Skeletal muscle satellite cell (primary cell): ENCODE results near the gene ACKR2.

ENCODE experiments used
- H3K27me3 ChIP-seq: 2 replicates; pipeline ENCODE4 v1.7.0; 2013; ENCODE audit warnings: low read length; ENCODE audit not compliant: control insufficient read depth, insufficient read depth
- H3K36me3 ChIP-seq: 2 replicates; pipeline ENCODE4 v1.7.0; 2013; ENCODE audit warnings: mild to moderate bottlenecking, control low read depth, low read length; ENCODE audit not compliant: insufficient read depth
- H3K4me1 ChIP-seq: 2 replicates; pipeline ENCODE4 v1.7.0; 2013; ENCODE audit warnings: low read length; ENCODE audit not compliant: control insufficient read depth, insufficient read depth
- H3K4me2 ChIP-seq: 2 replicates; pipeline ENCODE4 v1.7.0; 2013; ENCODE audit warnings: mild to moderate bottlenecking, low read length
- H3K4me3 ChIP-seq: 2 replicates; pipeline ENCODE4 v1.7.0; 2013; ENCODE audit warnings: low read length
- H3K9ac ChIP-seq: 2 replicates; pipeline ENCODE4 v1.7.0; 2013; ENCODE audit warnings: mild to moderate bottlenecking, low read depth, low read length, moderate library complexity
- H3K9me3 ChIP-seq: replicated peaks from 2 replicates; pipeline ENCODE4 v1.7.0; 2013; ENCODE audit warnings: mild to moderate bottlenecking, control low read depth, low read length

The ACKR2 gene

GRCh38 chr3:42898896-42899675 lies 89.8 kb downstream of the ACKR2 start:
- Histone ChIP-seq H3K27me3 (peaks cover 17% of the 10 kb centered on the region), H3K9ac (no peak overlapping the region), H3K36me3 (no peaks in the 10 kb centered on the region), H3K4me1 (no peaks in the 10 kb centered on the region), H3K4me2 (no peak overlapping the region), H3K4me3 (no peak overlapping the region), H3K9me3 (no peaks in the 10 kb centered on the region)

DNA sequence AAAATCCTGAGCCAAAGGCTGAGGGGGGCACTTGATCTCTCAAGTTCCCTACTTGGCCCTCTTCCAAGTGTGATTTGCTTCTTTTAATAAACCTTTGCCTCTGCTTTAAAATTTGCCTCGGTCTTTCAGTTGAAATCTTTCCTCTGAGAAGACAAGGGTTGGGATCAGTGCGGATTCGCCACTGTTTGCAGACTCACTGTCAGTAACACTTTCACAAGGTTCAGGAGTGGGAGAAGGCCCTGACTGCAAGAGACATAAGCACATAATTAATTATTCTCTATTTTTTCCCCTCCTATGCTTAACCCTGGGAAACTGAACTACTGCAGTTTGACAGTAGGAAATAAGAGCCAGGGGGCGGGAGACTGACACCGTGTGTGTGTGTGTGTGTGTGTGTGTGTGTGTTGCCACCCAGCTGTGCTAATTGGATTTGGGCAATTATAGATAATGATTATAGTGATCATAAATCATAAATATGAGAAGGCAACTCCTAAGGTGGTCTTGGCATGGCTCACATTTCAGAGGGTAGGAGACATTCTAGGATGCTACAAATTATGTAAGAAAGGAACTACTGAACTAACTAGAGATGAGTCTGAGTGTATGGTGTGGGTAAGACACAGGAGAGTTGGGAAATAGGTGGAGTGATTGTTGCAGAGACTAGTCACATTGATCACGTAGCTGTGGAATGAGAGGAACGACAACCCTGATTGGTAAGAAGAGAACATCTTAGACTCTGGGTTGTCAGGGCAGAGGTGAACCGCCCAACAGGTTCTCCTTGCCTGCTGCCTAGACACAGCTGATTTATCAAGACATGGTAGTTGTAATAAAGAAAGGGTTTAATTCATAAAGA lies 91.2 kb downstream of the ACKR2 start:
- Histone ChIP-seq H3K36me3 (no peaks in the 10 kb centered on the region), H3K9ac (no peak overlapping the region), H3K4me3 (no peak overlapping the region), H3K4me2 (no peak overlapping the region), H3K9me3 (no peaks in the 10 kb centered on the region), H3K27me3 (peaks cover 29% of the 10 kb centered on the region), H3K4me1 (no peaks in the 10 kb centered on the region)

DNA sequence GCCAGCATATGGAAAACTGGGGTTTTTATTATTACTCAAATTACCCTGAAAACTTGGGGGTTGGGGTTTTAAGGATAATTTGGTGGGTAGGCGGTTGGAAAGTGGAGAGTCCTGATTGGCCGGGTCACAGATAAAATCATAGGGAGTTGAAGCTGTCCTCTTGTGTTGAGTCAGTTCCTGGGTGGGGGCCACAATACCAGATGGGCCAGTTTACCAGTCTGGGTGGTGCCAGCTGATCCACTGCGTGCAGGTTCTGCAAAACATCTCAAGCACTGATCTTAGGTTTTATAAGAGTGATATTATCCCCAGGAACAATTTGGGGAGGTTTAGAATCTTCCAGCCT lies 91.8 kb downstream of the ACKR2 start:
- H3K9ac ChIP-seq: no peak overlapping the region
- no peak overlapping the region for H3K4me2 ChIP-seq
- no peaks in the 10 kb centered on the region for H3K36me3 ChIP-seq
- H3K4me3 ChIP-seq: no peak overlapping the region
- H3K27me3 ChIP-seq: peaks cover 34% of the 10 kb centered on the region
- H3K9me3 ChIP-seq: no peaks in the 10 kb centered on the region
- no peaks in the 10 kb centered on the region for H3K4me1 ChIP-seq

- peaks cover 46% of the 10 kb centered on the region for H3K27me3 ChIP-seq
- H3K36me3 ChIP-seq: no peaks in the 10 kb centered on the region
- H3K4me2 ChIP-seq: no peak overlapping the region
- peaks cover 6% of the 10 kb centered on the region for H3K4me1 ChIP-seq
- no peaks in the 10 kb centered on the region for H3K9me3 ChIP-seq
- no peak overlapping the region for H3K9ac ChIP-seq
- H3K4me3 ChIP-seq: no peak overlapping the region
These were observed 93.0 kb downstream of the ACKR2 start for GRCh38 chr3:42902257-42902656.

- no peak overlapping the region for H3K4me2 ChIP-seq
- no peak overlapping the region for H3K9ac ChIP-seq
- peaks cover 40% of the 10 kb centered on the region for H3K27me3 ChIP-seq
- no peak overlapping the region for H3K4me3 ChIP-seq
- H3K36me3 ChIP-seq: no peaks in the 10 kb centered on the region
- peaks cover 6% of the 10 kb centered on the region for H3K4me1 ChIP-seq
- H3K9me3 ChIP-seq: no peaks in the 10 kb centered on the region
These were observed 94.8 kb downstream of the ACKR2 start for GRCh38 chr3:42904076-42904475.

DNA sequence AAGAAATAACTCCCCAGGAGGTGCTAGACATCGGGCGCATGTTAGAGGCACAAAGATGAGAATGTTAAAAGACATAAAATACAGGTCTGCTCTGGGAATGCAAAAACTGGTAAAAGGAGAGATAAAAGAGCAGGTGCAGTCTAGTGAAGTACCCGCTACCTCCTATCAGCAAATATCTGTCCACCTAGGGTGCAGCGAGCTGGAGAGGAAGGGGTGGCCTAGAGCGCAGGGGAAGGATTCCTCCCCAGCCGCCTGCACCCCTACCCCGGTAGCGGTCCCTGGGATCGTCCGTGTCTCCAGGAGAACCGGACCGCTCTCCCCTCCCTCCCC lies 96.5 kb downstream of the ACKR2 start:
- Histone ChIP-seq H3K27me3 (peaks cover 40% of the 10 kb centered on the region), H3K4me2 (peak overlapping the region; percentile 84), H3K9ac (peak overlapping the region; percentile 75), H3K4me3 (peak overlapping the region; percentile 70), H3K4me1 (peaks cover 6% of the 10 kb centered on the region), H3K36me3 (no peaks in the 10 kb centered on the region), H3K9me3 (no peaks in the 10 kb centered on the region)

DNA sequence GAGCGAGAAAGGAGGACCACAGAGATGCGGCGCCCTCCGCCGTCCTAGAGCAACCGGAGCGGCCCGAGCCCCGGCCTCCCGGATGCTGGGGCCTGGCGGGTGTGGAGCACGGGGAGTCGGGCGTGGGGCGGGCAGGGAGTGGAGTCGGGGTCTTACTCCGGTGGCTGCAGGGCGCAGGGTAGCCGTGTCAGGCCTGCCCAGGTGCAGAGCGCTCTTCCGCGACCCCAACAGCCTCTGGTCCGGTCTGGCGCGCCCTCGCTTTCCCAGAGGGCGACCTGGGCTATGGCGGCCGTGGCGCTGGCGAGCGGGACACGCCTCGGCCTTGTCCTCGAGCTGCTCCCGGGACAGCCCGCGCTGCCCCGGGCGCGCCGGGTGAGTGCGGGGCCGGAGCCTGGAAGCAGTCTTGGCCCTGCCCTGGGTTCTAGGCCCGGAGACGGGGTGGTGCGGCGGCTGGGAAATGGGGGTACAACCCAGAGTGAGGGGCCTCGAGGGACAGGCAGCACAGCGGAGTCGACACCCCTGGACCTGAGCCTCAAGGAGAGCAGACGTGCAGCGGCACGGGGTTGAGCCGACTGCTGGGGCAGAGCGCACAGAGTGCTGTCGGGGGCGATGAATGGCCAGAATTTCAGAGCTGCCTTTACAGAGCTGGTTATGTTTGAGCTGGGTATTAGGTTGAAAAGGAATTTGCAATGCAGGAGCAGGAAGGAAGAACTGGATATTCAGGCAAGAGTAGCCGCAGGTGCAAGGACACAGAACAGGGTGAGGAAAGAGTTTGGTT lies 97.0 kb downstream of the ACKR2 start, which contains the start of gene ZNF662:
TSS of gene ZNF662 (plus strand) at position 73 of the 778 bp plus-strand sequence. CDS start 1,973 bp downstream, outside the sequence.
- Histone ChIP-seq H3K4me1 (peaks cover 6% of the 10 kb centered on the region), H3K9me3 (no peaks in the 10 kb centered on the region), H3K36me3 (no peaks in the 10 kb centered on the region), H3K9ac (peak within 1 kb of the TSS; percentile 75), H3K4me2 (peak within 1 kb of the TSS; percentile 84), H3K27me3 (peaks cover 40% of the 10 kb centered on the region), H3K4me3 (peak within 1 kb of the TSS; percentile 70)

GRCh38 chr3:42906848-42907183 lies 97.6 kb downstream of the ACKR2 start:
- peaks cover 6% of the 10 kb centered on the region for H3K4me1 ChIP-seq
- peaks cover 37% of the 10 kb centered on the region for H3K27me3 ChIP-seq
- peak overlapping the region; percentile 75 for H3K9ac ChIP-seq
- H3K4me2 ChIP-seq: peak overlapping the region; percentile 84
- H3K9me3 ChIP-seq: no peaks in the 10 kb centered on the region
- peak overlapping the region; percentile 70 for H3K4me3 ChIP-seq
- H3K36me3 ChIP-seq: no peaks in the 10 kb centered on the region

- Histone ChIP-seq H3K27me3 (peaks cover 33% of the 10 kb centered on the region), H3K4me3 (no peak overlapping the region), H3K4me2 (no peak overlapping the region), H3K4me1 (peaks cover 6% of the 10 kb centered on the region), H3K36me3 (no peaks in the 10 kb centered on the region), H3K9me3 (no peaks in the 10 kb centered on the region), H3K9ac (no peak overlapping the region)
These were observed 99.4 kb downstream of the ACKR2 start for GRCh38 chr3:42908675-42909074.

GRCh38 chr3:42911551-42911950 lies 102.3 kb downstream of the ACKR2 start:
- Histone ChIP-seq H3K9me3 (peaks cover 11% of the 10 kb centered on the region), H3K36me3 (no peaks in the 10 kb centered on the region), H3K9ac (no peak overlapping the region)

GRCh38 chr3:42914771-42915515 lies 105.7 kb downstream of the ACKR2 start:
- H3K27me3 ChIP-seq: no peaks in the 10 kb centered on the region
- no peaks in the 10 kb centered on the region for H3K36me3 ChIP-seq
- no peaks in the 10 kb centered on the region for H3K4me1 ChIP-seq
- no peak overlapping the region for H3K4me3 ChIP-seq
- peaks cover 11% of the 10 kb centered on the region for H3K9me3 ChIP-seq
- H3K4me2 ChIP-seq: no peak overlapping the region
- no peak overlapping the region for H3K9ac ChIP-seq

More at GRCh38 chr3:42911551-42911950, 102.3 kb downstream of the ACKR2 start:
- Histone ChIP-seq H3K4me1 (peaks cover 3% of the 10 kb centered on the region), H3K4me3 (no peak overlapping the region), H3K27me3 (peaks cover 10% of the 10 kb centered on the region), H3K4me2 (no peak overlapping the region)
